Fibroblast of lung (primary cell): ENCODE measurements around the gene TMEM221.

Source experiments
- EZH2 ChIP-seq: IDR thresholded peaks from 2 replicates; pipeline ENCODE4 v1.5.1; 2012; ENCODE audit warnings: low read length, control low read depth, mild to moderate bottlenecking; ENCODE audit errors: missing control alignments
- TF ChIP-seq, protein P1 (sequence below), 2 donors: IDR thresholded peaks in 1 of 2; conservative IDR thresholded peaks in 1 of 2; 1 replicate in 1 of 2; 2 replicates in 1 of 2; pipeline ENCODE4 v1.5.1; 2011 to 2012; ENCODE audit warnings: low read length in 2 of 2, control low read depth in 1 of 2, inconsistent platforms in 1 of 2, low read depth in 1 of 2, mild to moderate bottlenecking in 1 of 2

DNA sequence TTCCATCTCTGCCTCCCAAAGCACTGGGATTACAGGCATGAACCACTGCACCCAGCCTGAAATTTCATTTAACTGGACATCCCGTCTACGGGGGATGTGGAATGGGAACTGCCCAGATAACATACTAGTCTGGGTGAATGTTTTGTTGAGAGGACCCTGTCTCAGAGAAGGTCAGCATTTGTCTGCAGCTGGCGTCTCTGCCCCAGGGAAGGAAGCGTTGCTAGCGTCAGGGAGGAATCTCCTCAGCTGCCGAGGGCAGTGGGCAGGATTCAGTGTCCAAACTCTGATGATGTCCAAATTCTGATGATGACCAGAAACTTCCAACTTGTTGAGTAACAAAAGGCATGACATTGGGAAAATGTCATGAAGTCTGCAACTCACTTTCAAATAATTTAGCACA lies 9.1 kb upstream of the TMEM221 start:
- TF ChIP-seq, protein P1, sequence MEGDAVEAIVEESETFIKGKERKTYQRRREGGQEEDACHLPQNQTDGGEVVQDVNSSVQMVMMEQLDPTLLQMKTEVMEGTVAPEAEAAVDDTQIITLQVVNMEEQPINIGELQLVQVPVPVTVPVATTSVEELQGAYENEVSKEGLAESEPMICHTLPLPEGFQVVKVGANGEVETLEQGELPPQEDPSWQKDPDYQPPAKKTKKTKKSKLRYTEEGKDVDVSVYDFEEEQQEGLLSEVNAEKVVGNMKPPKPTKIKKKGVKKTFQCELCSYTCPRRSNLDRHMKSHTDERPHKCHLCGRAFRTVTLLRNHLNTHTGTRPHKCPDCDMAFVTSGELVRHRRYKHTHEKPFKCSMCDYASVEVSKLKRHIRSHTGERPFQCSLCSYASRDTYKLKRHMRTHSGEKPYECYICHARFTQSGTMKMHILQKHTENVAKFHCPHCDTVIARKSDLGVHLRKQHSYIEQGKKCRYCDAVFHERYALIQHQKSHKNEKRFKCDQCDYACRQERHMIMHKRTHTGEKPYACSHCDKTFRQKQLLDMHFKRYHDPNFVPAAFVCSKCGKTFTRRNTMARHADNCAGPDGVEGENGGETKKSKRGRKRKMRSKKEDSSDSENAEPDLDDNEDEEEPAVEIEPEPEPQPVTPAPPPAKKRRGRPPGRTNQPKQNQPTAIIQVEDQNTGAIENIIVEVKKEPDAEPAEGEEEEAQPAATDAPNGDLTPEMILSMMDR (conservative IDR thresholded peaks at IDR 0.05 in 1 of 2, IDR thresholded peaks at IDR 0.05 in 1 of 2; ENCODE audit: low read depth in 1 of 2, low read length in 2 of 2): no peak
- TF ChIP-seq EZH2: no peak
